Measurements from ENCODE around the gene FRMD4A. TPM values are rescaled to one million over a fixed set of nuclear protein-coding genes. Genes with fewer than 3 reads are reported as not detected.

The FRMD4A gene
- polyA plus RNA-seq, 1 donor (not counting 4 experiments of a cell fraction or from before 2014, with no cell fraction given) = 12.9 TPM

GRCh38 chr10:14146025-14146424, 184.7 kb downstream of the FRMD4A start:
- H3K4me3 ChIP-seq (ENCODE audit: control insufficient read depth in 2 of 3, extremely low read depth in 1 of 3, insufficient read depth in 2 of 3, low read depth in 1 of 3, low read length in 3 of 3) = no peak overlapping the region
- H3K9me1 ChIP-seq (ENCODE audit: control insufficient read depth, extremely low read depth, insufficient read depth, low read length) = no peaks in the 10 kb centered on the region
- no peaks in the 10 kb centered on the region for H3K36me3 ChIP-seq (ENCODE audit: control insufficient read depth in 2 of 2, extremely low read depth in 1 of 2, insufficient read depth in 2 of 2, low read length in 2 of 2)
- DNase-seq (ENCODE audit: low read depth, low spot score) = no peak
- no peaks in the 10 kb centered on the region for H3K79me2 ChIP-seq (ENCODE audit: control insufficient read depth, insufficient read depth, low read length)
- H3K27ac ChIP-seq (ENCODE audit: control insufficient read depth, insufficient read depth, low read length) = no peak overlapping the region
- TF ChIP-seq CTCF (optimal IDR thresholded peaks at IDR 0.05 in 1 of 3, IDR thresholded peaks at IDR 0.05 in 1 of 3, conservative IDR thresholded peaks at IDR 0.05 in 1 of 3; ENCODE audit: extremely low read depth in 1 of 3, insufficient read depth in 2 of 3, low read length in 3 of 3) (no peak), EZH2 (IDR thresholded peaks at IDR 0.05; ENCODE audit: low read length) (no peak)
- H3K27me3 ChIP-seq (ENCODE audit: control insufficient read depth, extremely low read depth, insufficient read depth, low read length) = peaks cover 7% of the 10 kb centered on the region
- no peak overlapping the region for H3K4me2 ChIP-seq (ENCODE audit: control insufficient read depth, extremely low read depth, insufficient read depth, low read depth, low read length)
- FAIRE-seq = no peak
- no peaks in the 10 kb centered on the region for H4K20me1 ChIP-seq (ENCODE audit: control insufficient read depth, extremely low read depth, insufficient read depth, low read length)
- no peaks in the 10 kb centered on the region for H3K9me3 ChIP-seq (ENCODE audit: control insufficient read depth, low read depth, low read length)
- no peak overlapping the region for H3K9ac ChIP-seq (ENCODE audit: control insufficient read depth, extremely low read depth, insufficient read depth, low read length)
- dilution Hi-C loops (cut with MboI; ENCODE audit: extremely low pct_ligation_motif_present, low sequenced_read_pairs) = no loop called here
- H3K4me1 ChIP-seq (ENCODE audit: control insufficient read depth, extremely low read depth, insufficient read depth, low read length) = no peaks in the 10 kb centered on the region
- no peak overlapping the region for H2AFZ ChIP-seq (ENCODE audit: control insufficient read depth, low read length)

GRCh38 chr10:14144451-14144850, 186.3 kb downstream of the FRMD4A start:
- no peaks in the 10 kb centered on the region for H3K9me3 ChIP-seq (ENCODE audit: control insufficient read depth, low read depth, low read length)
- dilution Hi-C loops (cut with MboI; ENCODE audit: extremely low pct_ligation_motif_present, low sequenced_read_pairs) = no loop called here
- H3K4me1 ChIP-seq (ENCODE audit: control insufficient read depth, extremely low read depth, insufficient read depth, low read length) = no peaks in the 10 kb centered on the region
- no peaks in the 10 kb centered on the region for H4K20me1 ChIP-seq (ENCODE audit: control insufficient read depth, extremely low read depth, insufficient read depth, low read length)
- H3K4me3 ChIP-seq (ENCODE audit: control insufficient read depth in 2 of 3, extremely low read depth in 1 of 3, insufficient read depth in 2 of 3, low read depth in 1 of 3, low read length in 3 of 3) = no peak overlapping the region
- no peak overlapping the region for H3K27ac ChIP-seq (ENCODE audit: control insufficient read depth, insufficient read depth, low read length)
- H2AFZ ChIP-seq (ENCODE audit: control insufficient read depth, low read length) = no peak overlapping the region
- no peaks in the 10 kb centered on the region for H3K79me2 ChIP-seq (ENCODE audit: control insufficient read depth, insufficient read depth, low read length)
- H3K9ac ChIP-seq (ENCODE audit: control insufficient read depth, extremely low read depth, insufficient read depth, low read length) = no peak overlapping the region
- DNase-seq (ENCODE audit: low read depth, low spot score) (no peak), FAIRE-seq (no peak)
- H3K4me2 ChIP-seq (ENCODE audit: control insufficient read depth, extremely low read depth, insufficient read depth, low read depth, low read length) = no peak overlapping the region
- no peak for TF ChIP-seq EZH2 (IDR thresholded peaks at IDR 0.05; ENCODE audit: low read length)
- TF ChIP-seq CTCF (optimal IDR thresholded peaks at IDR 0.05 in 1 of 3, IDR thresholded peaks at IDR 0.05 in 1 of 3, conservative IDR thresholded peaks at IDR 0.05 in 1 of 3; ENCODE audit: extremely low read depth in 1 of 3, insufficient read depth in 2 of 3, low read length in 3 of 3) = no peak
- peaks cover 14% of the 10 kb centered on the region for H3K27me3 ChIP-seq (ENCODE audit: control insufficient read depth, extremely low read depth, insufficient read depth, low read length)
- H3K36me3 ChIP-seq (ENCODE audit: control insufficient read depth in 2 of 2, extremely low read depth in 1 of 2, insufficient read depth in 2 of 2, low read length in 2 of 2) = no peaks in the 10 kb centered on the region
- H3K9me1 ChIP-seq (ENCODE audit: control insufficient read depth, extremely low read depth, insufficient read depth, low read length) = no peaks in the 10 kb centered on the region
